Regular cardiac myocyte (primary cell): ENCODE results near the gene HOXB4. TPM values are rescaled to one million over a fixed set of nuclear protein-coding genes. Genes with fewer than 3 reads are reported as not detected.

Source experiments
- total RNA-seq: library from RNA; depleted of rRNA; stranded (reverse); fragments of >200 nt; gene quantifications from 2 replicates; pipeline ENCODE4 v1.2.3, GENCODE V29; 2014

HOXB4 gene
- total RNA-seq: 0.85 and 0.96 TPM in 2 replicates

DNA sequence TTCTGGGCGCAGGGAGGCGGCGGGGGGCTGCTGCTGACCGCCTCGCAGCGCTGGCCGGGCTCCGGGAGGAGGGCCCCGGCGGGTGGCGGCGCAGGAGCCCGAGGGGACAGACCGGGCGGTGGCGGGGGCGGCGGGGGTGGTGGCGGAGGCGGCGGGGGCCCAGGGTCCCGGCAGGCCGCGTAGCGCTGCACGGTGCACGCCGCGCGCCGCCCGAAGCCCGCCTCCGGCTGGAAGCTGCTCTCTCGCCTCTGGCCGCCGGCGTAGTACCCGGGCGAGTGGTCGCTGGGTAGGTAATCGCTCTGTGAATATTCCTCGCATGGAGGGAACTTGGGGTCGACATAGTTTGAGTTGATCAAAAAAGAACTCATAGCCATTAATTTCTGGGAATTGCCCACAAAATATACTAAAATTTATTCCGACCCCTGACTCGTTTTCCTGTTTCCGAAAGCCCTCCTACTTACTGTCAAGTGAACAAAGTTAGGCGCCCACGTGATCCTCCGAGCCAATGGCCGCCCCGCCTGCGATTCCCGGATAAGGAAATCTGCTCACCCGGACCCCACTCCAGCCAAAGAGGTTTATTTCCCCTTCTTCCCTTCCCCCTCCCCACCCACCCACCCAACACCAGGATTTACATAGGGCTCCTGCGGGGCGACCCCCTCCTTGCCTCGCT, at the start of gene HOXB4:
Gene HOXB4 (minus strand): TSS at position 405 of the 670 bp plus-strand sequence. CDS start 31 bp downstream, at position 374.

DNA sequence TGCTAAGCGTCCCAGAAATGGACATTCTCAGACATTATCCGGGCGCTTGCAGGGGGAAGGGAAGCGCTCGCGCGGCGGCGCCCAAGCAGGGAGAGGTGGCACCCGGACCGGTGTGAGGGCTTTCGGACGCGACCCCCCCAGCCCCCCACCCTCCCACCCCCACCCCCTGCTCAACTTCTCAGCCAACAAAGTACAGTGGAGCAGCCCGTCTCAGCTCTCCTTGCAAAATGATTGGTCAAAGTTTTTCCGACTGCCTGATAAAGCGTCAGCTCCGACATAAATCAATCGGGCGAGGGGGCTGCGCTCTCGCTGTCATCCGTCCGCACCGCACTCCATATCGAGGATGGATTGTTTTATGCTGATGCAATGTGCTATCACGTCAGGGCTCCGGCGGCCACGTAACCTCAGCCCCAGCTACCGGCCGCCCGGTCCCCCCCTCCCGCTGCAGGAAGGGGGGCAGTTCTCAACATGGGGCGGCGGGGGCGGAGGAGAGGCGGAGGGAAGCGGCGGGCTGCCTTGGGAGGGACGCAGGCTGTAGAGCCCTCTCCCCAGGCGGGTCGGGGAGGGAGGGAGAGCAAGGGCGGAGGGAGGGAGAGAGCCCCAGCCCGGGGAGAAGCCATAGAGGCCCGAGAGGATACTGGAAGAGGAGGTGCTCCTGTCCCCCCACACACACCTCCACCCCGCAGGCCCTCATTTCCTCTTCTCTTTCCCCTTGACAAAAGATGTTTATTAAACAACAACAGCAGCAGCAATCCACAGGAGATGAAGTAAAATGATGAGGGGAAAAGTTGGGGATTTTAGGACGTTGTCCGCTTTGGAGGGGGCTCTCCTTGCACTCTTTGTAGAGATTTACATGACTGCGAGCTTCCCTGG, 48.3 kb upstream of the HOXB4 start, which contains the start of gene HOXB9:
Gene HOXB9 (minus strand): TSS at position 114 of the 873 bp plus-strand sequence. CDS start 89 bp downstream, at position 25.

DNA sequence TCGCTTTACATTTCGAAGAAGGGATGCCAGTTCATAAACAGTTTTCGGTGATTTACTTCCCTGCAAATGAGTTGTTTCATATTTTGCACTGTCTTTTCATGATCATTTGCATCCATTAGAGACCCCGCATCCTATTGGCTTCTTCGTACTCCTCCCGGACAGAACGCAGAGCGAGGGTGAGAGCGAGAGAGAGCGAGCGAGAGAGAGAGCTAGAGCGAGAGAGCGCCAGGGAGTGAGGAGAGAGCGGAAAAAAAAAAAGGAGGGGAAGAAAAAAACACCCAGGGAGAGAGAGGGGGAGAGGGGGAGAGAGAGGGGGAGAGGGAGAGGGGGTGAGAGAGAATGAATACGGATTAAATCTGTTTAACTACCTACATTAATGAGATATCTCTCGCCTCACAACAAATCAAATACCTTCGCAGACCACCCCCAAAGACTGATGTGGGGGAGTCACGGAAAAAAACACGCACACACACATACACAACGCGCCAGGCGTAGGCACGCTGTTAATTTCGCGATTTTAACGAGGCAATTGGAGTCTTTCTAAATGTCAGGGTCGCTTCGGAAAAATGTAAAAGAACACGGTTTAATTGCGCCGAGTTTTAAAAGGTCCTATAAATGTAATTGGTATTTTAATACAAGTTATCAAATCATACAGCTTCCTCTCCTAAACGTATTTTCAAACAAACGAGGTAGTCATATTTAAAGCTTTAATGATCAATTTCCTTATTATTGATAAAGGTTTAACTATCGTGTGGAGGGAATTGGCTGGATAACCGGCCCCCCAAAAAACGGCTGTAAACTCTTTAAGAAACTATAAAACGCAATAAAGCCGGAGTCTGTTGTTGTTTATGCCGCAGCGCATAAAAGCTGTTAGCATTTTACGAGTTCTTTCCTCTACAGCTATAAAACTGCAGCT, 37.2 kb upstream of the HOXB4 start, which contains the start of gene HOXB8:
Gene HOXB8 (minus strand): TSS at position 246 of the 916 bp plus-strand sequence. CDS start 588 bp downstream, outside the sequence.

DNA sequence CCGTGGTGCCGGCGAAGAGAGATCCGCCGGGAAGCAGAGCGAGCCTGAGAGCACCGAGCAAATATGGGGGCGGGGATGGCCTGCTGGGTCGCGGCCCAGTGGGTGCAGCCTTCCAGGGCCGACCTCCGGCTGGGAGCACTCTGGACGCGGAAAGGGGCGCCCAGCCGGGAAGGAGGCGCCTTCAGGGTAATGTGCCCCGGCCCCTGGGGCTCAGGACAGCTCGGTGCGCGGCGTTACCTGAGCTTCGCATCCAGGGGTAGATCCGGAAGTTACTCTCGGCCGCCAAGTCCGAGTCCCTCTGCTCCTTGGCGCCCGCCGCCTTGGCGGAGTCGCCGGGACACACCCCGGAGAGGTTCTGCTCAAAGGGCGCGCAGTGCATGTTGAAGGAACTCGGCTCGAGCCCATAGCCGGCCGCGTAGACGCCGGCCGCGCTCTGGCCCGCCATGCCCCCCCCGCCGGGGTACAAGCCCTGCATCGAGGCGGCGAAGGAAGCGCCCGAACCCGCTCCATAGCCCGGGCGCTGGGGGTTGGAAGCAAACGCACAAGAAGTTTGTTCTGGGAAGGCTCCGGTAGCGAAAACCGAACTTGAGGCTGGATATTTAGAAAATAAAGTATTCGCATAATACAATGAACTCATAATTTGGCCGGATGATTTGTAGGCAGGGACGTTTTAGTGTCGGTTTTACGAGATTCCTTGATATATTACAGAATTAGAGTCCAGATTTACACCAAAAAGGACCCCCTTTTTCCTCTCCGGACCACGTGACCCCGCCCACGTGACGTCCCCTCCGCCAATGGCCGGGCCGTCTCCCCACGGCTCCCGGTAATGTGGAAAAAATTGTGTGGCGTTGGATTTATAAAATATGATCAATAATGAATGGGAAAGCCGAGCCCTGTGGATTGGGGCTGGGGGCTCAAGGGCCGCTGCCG, 32.4 kb upstream of the HOXB4 start, which contains the start of gene HOXB7:
Gene HOXB7 (minus strand): TSS at position 736 of the 930 bp plus-strand sequence. CDS start 99 bp downstream, at position 637.

DNA sequence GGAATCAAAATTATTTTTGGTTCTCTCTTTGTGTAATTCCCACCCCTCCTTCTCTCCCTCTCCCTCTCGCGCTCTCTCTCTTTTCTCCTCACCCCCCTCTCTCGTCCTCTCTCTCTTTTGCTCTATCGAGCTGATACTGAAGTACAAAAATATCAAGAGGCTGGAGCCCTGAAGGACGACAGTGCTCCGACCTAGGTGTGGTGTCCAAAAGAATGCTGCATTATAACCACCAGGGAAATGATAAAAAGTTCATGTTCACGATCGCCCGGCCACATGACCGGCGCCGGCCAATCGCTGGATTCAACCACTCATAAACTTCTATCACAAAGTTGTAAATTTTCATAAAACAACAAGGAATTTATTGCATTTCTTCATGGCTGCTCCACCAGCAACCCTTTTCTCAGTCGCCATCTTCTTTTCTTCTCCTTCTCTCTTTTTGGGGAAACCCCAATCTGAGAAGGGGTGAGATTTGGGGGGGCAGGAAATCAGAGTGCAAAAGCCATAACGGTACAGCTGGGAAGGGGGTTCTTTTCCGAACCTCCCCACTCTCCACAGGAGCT, 26.7 kb upstream of the HOXB4 start, which contains the start of gene HOXB6:
Gene HOXB6 (minus strand): TSS at position 217 of the 560 bp plus-strand sequence. CDS start 6,836 bp downstream, outside the sequence.

DNA sequence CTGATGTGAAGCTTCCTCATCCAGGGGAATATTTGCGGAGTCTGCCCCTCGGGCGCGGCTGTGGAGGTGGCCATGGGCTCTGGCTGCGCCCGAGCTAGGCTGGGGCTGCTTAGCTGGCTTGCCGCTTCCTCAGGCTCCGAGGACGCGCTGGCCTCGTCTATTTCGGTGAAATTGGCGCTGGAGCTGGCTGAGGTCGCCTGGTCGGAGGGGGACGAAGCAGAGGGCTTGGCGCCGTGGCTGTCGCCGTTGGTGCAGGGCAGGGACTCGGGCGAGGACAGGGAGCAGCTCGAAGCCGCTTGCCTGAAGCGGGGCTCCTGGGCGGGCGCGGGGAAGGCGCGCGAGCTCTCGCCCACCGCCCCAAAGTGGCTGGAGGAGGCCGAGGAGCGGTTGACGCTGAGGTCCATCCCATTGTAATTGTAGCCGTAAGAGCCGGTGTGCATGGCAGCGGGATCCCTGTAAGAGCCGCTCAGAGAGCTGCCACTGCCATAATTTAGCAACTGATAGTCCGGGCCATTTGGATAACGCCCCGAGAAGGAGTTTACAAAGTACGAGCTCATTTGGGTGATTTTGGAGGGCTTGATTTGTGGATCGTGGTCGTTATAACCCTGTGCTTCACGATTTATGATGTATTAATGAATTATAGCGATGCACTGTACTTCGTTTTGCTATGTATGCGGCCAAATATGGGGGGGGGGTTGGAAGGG, 15.1 kb upstream of the HOXB4 start, which contains the start of gene HOXB5:
Gene HOXB5 (minus strand): TSS at position 654 of the 704 bp plus-strand sequence. CDS start 97 bp downstream, at position 557.

DNA sequence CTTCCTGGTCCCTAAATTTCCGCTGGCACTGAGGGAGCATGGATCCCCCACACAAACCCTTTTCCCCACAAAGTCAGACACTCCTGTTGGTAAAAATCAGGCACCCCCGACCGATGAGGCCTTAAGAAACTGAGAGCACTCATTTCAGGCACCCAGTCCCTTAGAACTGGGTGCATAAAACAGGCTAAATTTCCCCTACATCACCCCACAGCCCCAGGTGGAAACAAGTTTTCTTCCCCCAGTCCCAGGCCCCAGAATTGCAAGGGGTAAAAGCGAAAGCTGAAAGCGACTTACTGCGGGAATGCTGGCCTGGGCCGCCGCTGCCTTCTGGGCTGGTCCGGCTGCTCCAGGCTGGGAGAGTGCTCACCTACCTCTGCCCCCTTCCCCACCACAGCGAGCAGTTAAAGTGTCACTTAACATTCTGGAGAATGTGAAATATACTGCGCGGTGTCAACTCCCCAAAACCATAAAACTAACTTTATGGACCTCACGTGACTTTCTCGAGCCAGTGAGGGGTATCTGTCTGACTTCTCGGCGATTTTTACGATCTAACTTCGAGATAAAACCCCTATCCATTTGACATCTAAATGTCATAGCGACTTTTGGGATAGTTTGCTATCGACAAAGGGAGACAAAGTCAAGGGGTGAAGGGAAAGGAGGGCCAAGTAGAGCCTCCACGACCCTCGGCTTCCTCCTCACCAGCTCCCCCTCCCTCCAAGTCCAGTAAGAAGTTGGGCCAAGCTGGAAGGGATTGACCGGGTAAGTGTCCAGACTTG, 11.9 kb upstream of the HOXB4 start, which contains the start of gene HOXB3:
Gene HOXB3 (minus strand): TSS at position 411 of the 776 bp plus-strand sequence. CDS start 37,767 bp downstream, outside the sequence.

DNA sequence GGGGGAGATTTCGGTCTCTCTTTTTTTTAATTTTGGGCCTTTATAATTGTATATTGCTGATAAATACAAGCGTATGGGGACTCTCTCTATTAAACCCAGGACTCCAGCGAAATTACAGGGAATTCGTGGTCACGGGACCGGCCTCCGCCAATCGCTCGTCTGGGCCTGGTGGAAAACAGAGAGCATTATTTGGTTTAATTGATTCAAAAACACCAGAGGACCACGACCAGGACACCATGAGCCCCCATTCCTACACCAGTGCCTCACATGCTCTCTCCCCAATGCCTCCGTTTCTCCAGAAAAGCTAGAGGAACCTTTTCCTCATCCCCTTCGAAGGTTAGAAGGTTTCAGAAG, 33.2 kb downstream of the HOXB4 start, which contains the start of gene HOXB2:
Gene HOXB2 (minus strand): TSS at position 88 of the 354 bp plus-strand sequence. CDS start 198 bp downstream, outside the sequence.

DNA sequence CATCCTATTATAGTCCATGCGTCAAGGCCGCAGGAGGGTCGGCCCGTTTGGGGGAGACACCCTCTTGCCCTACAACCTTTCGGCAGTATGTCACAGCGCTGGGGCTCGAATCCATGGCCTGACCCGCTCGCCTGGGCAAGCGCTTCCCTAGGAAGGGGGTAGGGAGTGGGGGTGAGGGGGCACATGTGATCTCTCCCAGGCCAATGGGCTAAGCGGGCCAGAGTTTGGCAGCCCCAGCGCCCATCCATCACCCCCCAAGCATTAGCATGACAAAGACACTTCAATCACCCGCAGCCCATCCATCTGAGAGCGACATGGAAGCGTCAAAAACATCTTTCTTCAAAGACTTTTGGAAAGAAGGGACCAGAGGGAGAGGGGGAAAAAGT, 47.3 kb downstream of the HOXB4 start, which contains the start of gene HOXB1:
Gene HOXB1 (minus strand): TSS at position 125 of the 386 bp plus-strand sequence. CDS start 107 bp downstream, at position 18.

Other genes starting within 250 kb of the HOXB4 start
- 0.56 TPM in 1 of 2 replicates, not detected in the other for gene SKAP1, start 148.1 kb downstream of the HOXB4 start, total RNA-seq
- 0.19 TPM in 1 of 2 replicates, not detected in the other for gene HOXB1, start 47.3 kb downstream of the HOXB4 start, total RNA-seq
- gene HOXB2, start 33.2 kb downstream of the HOXB4 start, total RNA-seq: 3.1 and 6.5 TPM in 2 replicates
- 0.85 and 3.5 TPM in 2 replicates for gene HOXB3, start 11.9 kb upstream of the HOXB4 start, total RNA-seq
- gene HOXB5, start 15.4 kb upstream of the HOXB4 start, total RNA-seq: under 0.01 TPM in 1 of 2 replicates, not detected in the other
- 0.28 and 0.38 TPM in 2 replicates for gene HOXB6, start 26.6 kb upstream of the HOXB4 start, total RNA-seq
- 0.28 and 0.38 TPM in 2 replicates for gene HOXB7, start 32.7 kb upstream of the HOXB4 start, total RNA-seq
- gene HOXB8, start 36.9 kb upstream of the HOXB4 start, total RNA-seq: under 0.01 TPM in 2 replicates
- gene HOXB9, start 48.0 kb upstream of the HOXB4 start, total RNA-seq: under 0.01 and 0.19 TPM in 2 replicates
- gene PRAC1, start 144.2 kb upstream of the HOXB4 start, total RNA-seq: not detected in 2 replicates
- not detected in 2 replicates for gene PRAC2, start 144.8 kb upstream of the HOXB4 start, total RNA-seq
- gene HOXB13, start 150.4 kb upstream of the HOXB4 start, total RNA-seq: not detected in 2 replicates
- under 0.01 TPM in 1 of 2 replicates, not detected in the other for gene TTLL6, start 238.9 kb upstream of the HOXB4 start, total RNA-seq